IMR-90 (cell line): ENCODE data around the gene SLC35F3.

ENCODE experiments used
- CHD1 ChIP-seq: IDR thresholded peaks from 2 replicates; pipeline ENCODE4 v1.6.1; 2012; ENCODE audit warnings: low read depth, low read length, improper control_type of control experiment
- CTCF ChIP-seq: conservative IDR thresholded peaks from 2 replicates; pipeline ENCODE4 v1.5.1; 2012; ENCODE audit warnings: mild to moderate bottlenecking, low read depth, low read length, improper control_type of control experiment
- FOS ChIP-seq: fragments of 150-350 bp; IDR thresholded peaks from 2 replicates; pipeline ENCODE4 v1.6.1; 2016; ENCODE audit warnings: low read depth, low read length
- MXI1 ChIP-seq: IDR thresholded peaks from 2 replicates; pipeline ENCODE4 v1.6.1; 2012; ENCODE audit warnings: low read depth, mild to moderate bottlenecking, low read length, moderate library complexity, borderline replicate concordance
- RFX5 ChIP-seq: IDR thresholded peaks from 2 replicates; pipeline ENCODE4 v1.8.0; 2012; ENCODE audit warnings: low read depth, mild to moderate bottlenecking, low read length, moderate library complexity

DNA sequence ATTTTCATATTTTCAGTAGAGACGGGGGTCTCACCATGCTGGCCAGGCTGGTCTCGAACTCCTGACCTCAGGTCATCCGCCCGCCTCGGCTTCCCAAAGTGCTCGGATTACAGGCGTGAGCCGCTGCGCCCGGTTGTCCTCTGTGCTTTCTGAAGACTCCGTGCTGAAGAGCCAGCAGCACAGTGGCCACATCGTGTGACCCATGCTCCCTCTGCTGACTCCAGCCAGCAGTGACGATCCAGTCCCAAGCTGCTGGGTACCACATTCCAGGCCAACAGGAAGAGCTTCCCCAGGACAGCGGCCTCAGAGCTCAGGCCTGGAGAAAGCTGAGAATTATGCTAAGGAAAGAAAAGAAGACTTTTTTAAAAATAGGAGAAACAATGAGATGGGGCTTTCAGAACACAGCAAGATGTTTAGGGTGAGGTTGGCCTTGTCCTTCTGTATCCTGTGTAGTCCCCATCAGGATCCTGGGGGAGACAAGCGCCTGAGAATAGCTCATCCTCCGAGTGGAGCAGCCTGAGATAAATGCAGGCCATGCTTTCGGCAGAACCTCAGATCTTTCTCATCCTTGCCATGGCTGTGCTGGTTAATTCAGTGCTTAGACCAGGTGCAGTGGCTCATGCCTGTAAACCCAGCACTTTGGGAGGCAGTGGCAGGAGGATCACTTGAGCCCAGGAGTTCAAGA lies 207.1 kb downstream of the SLC35F3 start:
- TF ChIP-seq MXI1: no peak
- no peak for TF ChIP-seq CTCF
- no peak for TF ChIP-seq RFX5
- TF ChIP-seq CHD1: no peak
- TF ChIP-seq FOS: no peak
